PC-3 (cell line): ENCODE measurements around the gene ZNF195.
"Not testable (repeated sequence)": the region's sequence is repeated elsewhere in the genome, so short reads cannot be mapped to it uniquely, and the experiment has no call there.

Source experiments
- EZH2 ChIP-seq: fragments of 300-600 bp; sonication (generic); IDR thresholded peaks from one replicate; pipeline ENCODE4 v1.6.1; 2017; ENCODE audit warnings: antibody characterized with exemption, mild to moderate bottlenecking, low read length; ENCODE audit not compliant: unreplicated experiment
- TF ChIP-seq, protein P1 (sequence below): fragments of 300-600 bp; sonication (generic); conservative IDR thresholded peaks from 2 replicates; pipeline ENCODE4 v1.5.1; 2017; ENCODE audit warnings: antibody characterized with exemption, low read depth, mild to moderate bottlenecking, low read length

DNA sequence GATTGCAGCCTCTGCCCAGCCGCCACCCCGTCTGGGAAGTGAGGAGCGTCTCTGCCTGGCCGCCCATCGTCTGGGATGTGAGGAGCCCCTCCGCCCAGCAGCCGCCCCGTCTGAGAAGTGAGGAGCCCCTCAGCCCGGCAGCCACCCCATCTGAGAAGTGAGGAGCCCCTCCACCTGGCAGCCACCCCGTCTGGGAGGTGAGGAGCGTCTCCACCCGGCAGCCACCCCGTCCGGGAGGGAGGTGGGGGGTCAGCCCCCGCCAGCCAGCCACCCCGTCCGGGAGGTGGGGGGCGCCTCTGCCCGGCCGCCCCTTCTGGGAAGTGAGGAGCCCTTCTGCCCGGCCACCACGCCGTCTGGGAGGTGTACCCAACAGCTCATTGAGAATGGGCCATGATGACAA lies 18.3 kb upstream of the ZNF195 start:
- TF ChIP-seq, protein P1, sequence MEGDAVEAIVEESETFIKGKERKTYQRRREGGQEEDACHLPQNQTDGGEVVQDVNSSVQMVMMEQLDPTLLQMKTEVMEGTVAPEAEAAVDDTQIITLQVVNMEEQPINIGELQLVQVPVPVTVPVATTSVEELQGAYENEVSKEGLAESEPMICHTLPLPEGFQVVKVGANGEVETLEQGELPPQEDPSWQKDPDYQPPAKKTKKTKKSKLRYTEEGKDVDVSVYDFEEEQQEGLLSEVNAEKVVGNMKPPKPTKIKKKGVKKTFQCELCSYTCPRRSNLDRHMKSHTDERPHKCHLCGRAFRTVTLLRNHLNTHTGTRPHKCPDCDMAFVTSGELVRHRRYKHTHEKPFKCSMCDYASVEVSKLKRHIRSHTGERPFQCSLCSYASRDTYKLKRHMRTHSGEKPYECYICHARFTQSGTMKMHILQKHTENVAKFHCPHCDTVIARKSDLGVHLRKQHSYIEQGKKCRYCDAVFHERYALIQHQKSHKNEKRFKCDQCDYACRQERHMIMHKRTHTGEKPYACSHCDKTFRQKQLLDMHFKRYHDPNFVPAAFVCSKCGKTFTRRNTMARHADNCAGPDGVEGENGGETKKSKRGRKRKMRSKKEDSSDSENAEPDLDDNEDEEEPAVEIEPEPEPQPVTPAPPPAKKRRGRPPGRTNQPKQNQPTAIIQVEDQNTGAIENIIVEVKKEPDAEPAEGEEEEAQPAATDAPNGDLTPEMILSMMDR, result not testable (repeated sequence)
- not testable (repeated sequence) for TF ChIP-seq EZH2
